K562 (cell line): ENCODE measurements around the gene MYCBP2. TPM values are rescaled to one million over a fixed set of nuclear protein-coding genes. Genes with fewer than 3 reads are reported as not detected.

Source experiments
- ATAC-seq: fragments of 200-7000 bp; cut with Tn5 transposase; 3 replicates; pipeline ENCODE4 v1.9.1; 2020; ENCODE audit warnings: moderate library complexity
- BruUV-seq: library from RNA; stranded (reverse); fragments of 400-500 nt; replicated peaks from 2 replicates; lab custom pipeline; 2021; lab: Mats Ljungman, UMichigan
- CTCF ChIA-PET: fragments of 300-600 bp; formaldehyde crosslinking; extraction: SDS; loops from one replicate; lab custom pipeline; 2021; ENCODE audit warnings: low intra/inter-chr PET ratio; lab: Yijun Ruan, JAX
- POLR2A ChIA-PET: fragments of 300-600, 350-650 bp; sonication (Branson Sonifier 250); formaldehyde crosslinking; extraction: SDS; loops from one replicate; lab custom pipeline; 2021; ENCODE audit warnings: antibody characterized with exemption, inconsistent platforms; lab: Yijun Ruan, JAX
- DNase-seq, 4 experiments: peaks; one replicate each; pipeline versions ENCODE4 v3.0.0 to v3.0.0-alpha.2; 2011 to 2018; ENCODE audit warnings: low spot score in 3 of 4, mixed read lengths in 3 of 4; ENCODE audit errors: extremely low read depth in 1 of 4
- FAIRE-seq: peaks from 2 replicates; lab custom pipeline; 2011; peaks lifted over from hg19 to GRCh38; lab: Jason Lieb, UNC
- H2AFZ ChIP-seq: 2 replicates; pipeline ENCODE4 v1.6.0; 2011; ENCODE audit warnings: low read depth, low read length, control low read depth, inconsistent platforms
- H3K27ac ChIP-seq: fragments of 200-600 bp; 3 replicates; pipeline ENCODE4 v1.8.0; 2011; ENCODE audit warnings: low read depth, mild to moderate bottlenecking, control low read depth, inconsistent platforms, low read length, moderate library complexity, mixed read lengths; ENCODE audit errors: extremely low read depth
- H3K27me3 ChIP-seq, 2 experiments: fragments of 300-600 bp in 1 of 2; 2 replicates in 1 of 2; 3 replicates in 1 of 2; pipeline versions ENCODE4 v1.6.0 to v1.8.0; 2011; ENCODE audit warnings: inconsistent platforms in 2 of 2, low read length in 2 of 2, mild to moderate bottlenecking in 1 of 2, mixed read lengths in 1 of 2, moderate library complexity in 1 of 2; ENCODE audit not compliant: control insufficient read depth in 2 of 2, insufficient read depth in 2 of 2
- H3K36me3 ChIP-seq: fragments of 300-600 bp; 3 replicates; pipeline ENCODE4 v1.8.0; 2011; ENCODE audit warnings: mild to moderate bottlenecking, low read length, inconsistent platforms; ENCODE audit not compliant: control insufficient read depth, insufficient read depth
- H3K4me1 ChIP-seq, 2 experiments: fragments of 200-600 bp in 1 of 2; replicated peaks in 1 of 2; 2 replicates in 1 of 2; 3 replicates in 1 of 2; pipeline versions ENCODE4 v1.5.1 to v1.8.0; 2011; ENCODE audit warnings: inconsistent platforms in 2 of 2, low read length in 2 of 2, mild to moderate bottlenecking in 1 of 2, mixed read lengths in 1 of 2, moderate library complexity in 1 of 2; ENCODE audit not compliant: control insufficient read depth in 2 of 2, insufficient read depth in 2 of 2
- H3K4me2 ChIP-seq: 2 replicates; pipeline ENCODE4 v1.6.1; 2011; ENCODE audit warnings: low read length, control low read depth, inconsistent platforms, mixed read lengths; ENCODE audit not compliant: insufficient read depth
- H3K4me3 ChIP-seq: fragments of 200-600 bp; sonication (generic), shearing (Covaris generic); 2 replicates; pipeline ENCODE4 v1.5.1; 2016; ENCODE audit warnings: control low read depth, inconsistent platforms
- H3K79me2 ChIP-seq: fragments of 200-600 bp; 3 replicates; pipeline ENCODE4 v1.8.0; 2011; ENCODE audit warnings: low read length, inconsistent platforms; ENCODE audit not compliant: control insufficient read depth, insufficient read depth
- H3K9ac ChIP-seq, 2 experiments: 2 replicates each; pipeline versions ENCODE4 v1.6.0 to v1.6.1; 2011; ENCODE audit warnings: low read depth in 2 of 2, low read length in 2 of 2, control low read depth in 1 of 2, inconsistent platforms in 1 of 2, mild to moderate bottlenecking in 1 of 2, mixed read lengths in 1 of 2; ENCODE audit not compliant: insufficient read depth in 1 of 2
- H3K9me1 ChIP-seq: one replicate; pipeline ENCODE4 v1.6.0; 2011; ENCODE audit warnings: inconsistent platforms, mild to moderate bottlenecking, low read length, moderate library complexity; ENCODE audit not compliant: control insufficient read depth, insufficient read depth
- H3K9me3 ChIP-seq: replicated peaks from 2 replicates; pipeline ENCODE4 v1.5.1; 2011; ENCODE audit warnings: low read depth, low read length, inconsistent platforms; ENCODE audit not compliant: control insufficient read depth, insufficient read depth
- H4K20me1 ChIP-seq: replicated peaks from 2 replicates; pipeline ENCODE4 v1.6.1; 2011; ENCODE audit warnings: low read length, inconsistent platforms, mixed read lengths; ENCODE audit not compliant: control insufficient read depth, insufficient read depth
- CC2D1A ChIP-seq: fragments of 450-650 bp; IDR thresholded peaks from 2 replicates; pipeline ENCODE4 v1.6.1; 2017; ENCODE audit warnings: mild to moderate bottlenecking
- DDX20 ChIP-seq: fragments of 450-650 bp; IDR thresholded peaks from 2 replicates; pipeline ENCODE4 v1.6.1; 2016; ENCODE audit warnings: missing genetic modification characterization, low read depth, mild to moderate bottlenecking, missing compliant biosample characterization, moderate library complexity
- FOXA1 ChIP-seq: fragments of 450-650 bp; IDR thresholded peaks from 2 replicates; pipeline ENCODE4 v1.6.1; 2016; ENCODE audit warnings: mild to moderate bottlenecking, borderline replicate concordance
- HMG20A ChIP-seq: fragments of 450-650 bp; formaldehyde crosslinking; conservative IDR thresholded peaks from 2 replicates; pipeline ENCODE4 v1.4.0; 2020; ENCODE audit warnings: mild to moderate bottlenecking, mixed read lengths
- SRSF7 ChIP-seq: fragments of 200-400 bp; formaldehyde crosslinking; optimal IDR thresholded peaks from 2 replicates; pipeline ENCODE3; 2017; ENCODE audit warnings: mild to moderate bottlenecking, low read depth, low read length
- TOE1 ChIP-seq, 2 experiments: fragments of 450-650 bp in 1 of 2; sonication (generic) in 1 of 2; formaldehyde crosslinking in 1 of 2; IDR thresholded peaks; 2 replicates each; pipeline versions ENCODE4 v1.7.1 to v1.8.0; 2016 to 2022; ENCODE audit warnings: borderline replicate concordance in 2 of 2, mild to moderate bottlenecking in 2 of 2, antibody characterized with exemption in 1 of 2, inconsistent platforms in 1 of 2, low read depth in 1 of 2, missing genetic modification reagents in 1 of 2, moderate library complexity in 1 of 2
- TSC22D4 ChIP-seq: fragments of 450-650 bp; IDR thresholded peaks from 2 replicates; pipeline ENCODE4 v1.6.1; 2016; ENCODE audit warnings: missing genetic modification characterization, missing biosample characterization, control low read depth
- WHSC1 ChIP-seq: IDR thresholded peaks from one replicate; pipeline ENCODE4 v1.6.1; 2012; ENCODE audit warnings: low read length, control low read depth, inconsistent platforms
- ZNF121 ChIP-seq: sonication (generic); formaldehyde crosslinking; conservative IDR thresholded peaks from 2 replicates; pipeline ENCODE4 v1.8.0; 2022; ENCODE audit warnings: missing genetic modification reagents
- ZNF644 ChIP-seq: fragments of 200-800 bp; sonication (Bioruptor generic); IDR thresholded peaks from 2 replicates; pipeline ENCODE4 v1.6.1; 2016; ENCODE audit warnings: low read depth, missing genetic modification characterization, missing compliant biosample characterization
- in situ Hi-C: fragments of 300-500 bp; cut with MboI; formaldehyde crosslinking; loops from 4 replicates; pipeline ENCODE4 v1.15.0; 2018; ENCODE audit warnings: inconsistent platforms, mixed read lengths
- intact Hi-C: fragments of 100-400 bp; cut with micrococcal nuclease; formaldehyde crosslinking; loops from 2 replicates; pipeline ENCODE4 v1.14.2; 2022
- polyA plus RNA-seq, 8 experiments: library from polyadenylated mRNA; depleted of rRNA in 4 of 8; stranded (reverse) in 5 of 8; unstranded in 3 of 8; fragments of >200 nt; fragmentation: Nextera tagmentation in 2 of 8; fragmentation: Illumina TruSeq in 1 of 8; extraction: Ambion mirVana in 2 of 8; extraction: Trizol in 1 of 8; gene quantifications; 2 replicates each; pipeline versions ENCODE4 v1.2.1 to v1.2.3, GENCODE V29; 2011 to 2014; ENCODE audit warnings: inconsistent platforms in 1 of 8, missing spikeins in 1 of 8
- total RNA-seq, 7 experiments: library from RNA; depleted of rRNA in 6 of 7; stranded (reverse); fragments of >200 nt in 6 of 7; fragmentation: Illumina TruSeq in 2 of 7; extraction: Trizol in 2 of 7; gene quantifications; 2 replicates each; pipeline versions ENCODE4 v1.2.1 to v1.2.3, GENCODE V29; 2011 to 2021; ENCODE audit warnings: low replicate concordance in 1 of 7

The MYCBP2 gene
- total and polyA plus RNA-seq, 9 of the 15 experiments (the other 6 are each of a cell fraction or from before 2014, with no cell fraction given): 13.2 to 47.2 (median 28.9) TPM

GRCh38 chr13:77019756-77020155 lies 307.1 kb downstream of the MYCBP2 start:
- H3K79me2 ChIP-seq: peaks cover 58% of the 10 kb centered on the region
- BruUV-seq: no TSS peak
- H3K9ac ChIP-seq: no peak overlapping the region
- peaks cover 78% of the 10 kb centered on the region for H3K36me3 ChIP-seq
- ChIA-PET POLR2A (interaction anchor here (1.2 kb wide), 1 partner anchor 25 kb away, joined by 3 read pairs; no protein-coding TSS in a partner anchor), CTCF (no interaction called here)
- no peaks in the 10 kb centered on the region for H3K9me3 ChIP-seq
- no peak for DNase-seq
- intact Hi-C loops: no loop called here
- no peak for FAIRE-seq
- H3K4me2 ChIP-seq: no peak overlapping the region
- H3K4me1 ChIP-seq: no peaks in the 10 kb centered on the region; a peak in 2 of 5 replicates
- in situ Hi-C loops: loop anchor here (10.0 kb wide), 1 partner anchor 295 kb away; no protein-coding TSS in a partner anchor
- H3K27ac ChIP-seq: no peak overlapping the region
- ATAC-seq: no peak
- H3K27me3 ChIP-seq: no peaks in the 10 kb centered on the region
- no peaks in the 10 kb centered on the region for H4K20me1 ChIP-seq
- H3K4me3 ChIP-seq: no peak overlapping the region
- no peak overlapping the region for H2AFZ ChIP-seq
- H3K9me1 ChIP-seq: peaks cover 5% of the 10 kb centered on the region
- TF ChIP-seq CC2D1A (no peak), TOE1 (IDR thresholded peaks at IDR 0.05; ENCODE audit: borderline replicate concordance) (no peak), TOE1 (CRISPR knock-in tag; IDR thresholded peaks at IDR 0.05; ENCODE audit: borderline replicate concordance, low read depth) (no peak), DDX20 (tag) (no peak), FOXA1 (no peak), ZNF121 (CRISPR knock-in tag) (no peak), ZNF644 (tag) (no peak), WHSC1 (no peak), TSC22D4 (tag) (no peak), SRSF7 (no peak), HMG20A (CRISPR knock-in tag) (no peak)
- TF ChIP-seq, all 486 proteins: peak for 0
